Stimulated activated CD4-positive, alpha-beta T cell treated with anti-CD3 and anti-CD28 coated beads, Interleukin-2, amount 100 ng/mL, for 4 hours (primary cell): Measurements from ENCODE around the gene LRRC4B.

ENCODE experiments used
- DNase-seq: peaks from one replicate; pipeline ENCODE4 v3.0.0-alpha.2; 2020; ENCODE audit warnings: low read depth

LRRC4B gene

DNA sequence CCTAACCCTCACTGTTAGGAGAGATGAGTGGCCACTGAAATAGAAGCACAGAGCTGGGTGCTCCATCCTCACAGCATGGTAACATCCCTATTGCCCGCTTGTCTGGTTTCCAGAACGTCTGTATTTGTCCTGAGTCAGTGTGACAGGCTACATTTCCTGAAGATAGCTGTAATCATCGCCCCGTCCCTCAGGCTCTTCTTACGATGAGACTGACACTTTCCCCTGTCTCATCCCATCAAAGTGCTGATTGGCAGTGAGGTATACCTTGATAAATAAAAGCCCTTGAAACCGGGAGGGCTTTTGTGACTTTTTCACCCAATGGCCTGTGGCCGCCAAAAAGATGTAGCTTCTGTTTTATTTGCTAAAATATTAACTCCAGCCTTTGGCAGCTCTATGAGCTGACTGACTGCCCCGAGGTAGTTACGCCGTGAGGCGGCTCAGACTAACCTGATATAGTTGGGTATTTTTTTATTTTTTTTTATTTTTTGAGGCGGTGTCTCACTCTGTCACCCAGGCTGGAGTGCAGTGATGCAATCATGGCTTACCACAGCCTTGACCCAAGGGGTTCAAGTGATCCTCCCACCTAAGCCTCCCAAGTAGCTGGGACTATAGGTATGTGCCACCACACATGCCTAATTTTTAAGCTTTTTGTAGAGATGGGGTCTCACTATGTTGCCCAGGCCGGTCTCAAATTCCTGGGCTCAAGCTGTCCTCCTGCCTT, 5.7 kb upstream of the LRRC4B start:
- DNase-seq: no peak

DNA sequence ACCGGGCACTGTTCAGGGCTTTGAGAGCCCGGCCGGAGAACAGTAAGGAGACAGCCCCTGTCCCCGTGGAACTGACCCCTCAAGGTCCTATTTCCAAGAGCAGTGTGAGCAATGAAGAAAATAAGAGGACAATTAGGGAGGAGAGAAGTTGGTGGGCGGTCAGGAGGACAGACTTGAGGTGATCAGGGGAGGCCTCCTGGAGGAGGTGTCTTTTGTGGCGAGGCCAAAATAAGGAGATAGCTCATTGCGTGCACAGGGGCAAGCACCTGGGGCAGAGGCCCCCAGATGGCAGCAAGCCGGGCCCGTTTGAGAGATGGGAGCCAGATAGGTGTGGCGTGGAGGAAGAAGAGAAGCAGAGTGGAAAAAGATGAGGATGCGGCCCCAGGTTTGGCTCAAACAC, 2.8 kb upstream of the LRRC4B start:
- no peak for DNase-seq

DNA sequence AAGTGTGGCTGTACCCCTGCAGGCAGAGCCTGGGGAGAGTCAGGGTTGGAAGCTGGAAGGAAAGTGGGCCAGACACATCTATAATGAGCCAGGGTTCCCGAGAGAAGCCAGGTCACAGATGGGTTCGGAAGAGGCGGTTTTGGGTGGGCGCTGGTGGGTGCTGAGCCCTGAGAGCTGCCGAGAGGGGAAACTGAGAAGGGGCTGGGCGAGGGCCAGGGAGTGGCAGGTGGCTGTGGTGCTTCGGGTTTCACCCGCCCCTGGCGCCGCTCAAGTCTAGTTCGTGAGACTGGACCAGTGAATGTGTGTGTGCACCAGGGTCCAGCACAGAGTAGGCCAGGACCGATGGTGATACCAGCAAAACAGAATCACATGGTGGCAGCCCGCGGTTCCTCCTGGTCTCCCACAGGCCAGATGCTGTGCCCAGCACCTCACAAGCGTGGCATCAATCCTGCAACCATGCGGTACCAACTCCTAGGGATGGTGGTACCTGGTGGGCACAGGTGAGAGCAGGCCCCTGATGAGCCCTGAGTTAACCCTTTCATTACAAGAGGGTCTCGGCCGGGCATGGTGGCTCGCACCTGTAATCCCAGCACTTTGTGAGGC, 1.8 kb upstream of the LRRC4B start:
- DNase-seq: no peak

DNA sequence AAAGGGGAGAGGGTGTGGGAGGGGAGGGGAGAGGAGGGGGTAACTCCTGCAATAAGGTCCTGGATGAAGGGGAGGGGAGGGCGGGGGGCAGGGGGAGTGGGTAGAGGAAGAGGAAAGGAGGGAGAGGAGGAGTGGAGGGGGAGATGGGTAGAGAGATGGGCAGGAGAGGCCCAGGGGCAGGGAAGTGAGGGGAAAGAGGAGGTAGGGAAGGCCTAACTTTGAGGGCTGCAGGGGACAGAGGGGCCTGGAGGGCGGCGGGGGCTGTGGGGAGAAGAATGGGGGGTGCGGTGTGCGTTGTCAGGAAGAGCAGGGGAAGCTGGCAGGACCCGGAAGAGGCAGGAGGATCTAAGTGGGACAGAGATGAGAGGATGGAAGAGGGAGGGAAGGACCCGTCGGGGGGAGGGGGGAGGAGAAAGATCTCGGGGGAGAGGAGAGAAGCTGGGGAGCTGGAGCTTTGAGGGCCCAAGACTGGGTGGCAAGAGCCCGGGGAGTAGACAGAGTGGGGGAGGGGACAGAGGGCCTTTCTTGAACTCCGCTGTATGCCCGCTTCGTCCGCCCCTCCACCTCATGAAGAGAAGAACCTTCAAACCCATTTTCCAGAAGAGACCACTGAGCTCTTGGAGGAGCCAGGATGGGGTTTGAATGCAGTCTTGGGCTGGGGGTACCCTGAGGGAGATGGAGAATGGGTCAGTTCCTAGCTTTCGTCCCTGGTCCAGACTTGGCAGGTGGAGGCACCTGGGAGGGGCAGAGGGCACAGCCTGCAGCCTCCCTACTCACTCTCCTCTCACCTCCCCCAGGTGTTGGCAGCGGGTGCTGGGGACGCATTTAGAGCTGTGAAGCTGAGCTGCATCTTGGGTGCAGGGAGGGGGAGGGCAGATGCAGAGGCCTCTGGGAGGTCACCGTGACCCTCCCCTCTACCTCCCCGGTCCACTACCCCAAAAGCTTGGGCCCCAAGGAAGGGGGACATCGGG, 778 bp upstream of the LRRC4B start:
- no peak for DNase-seq

DNA sequence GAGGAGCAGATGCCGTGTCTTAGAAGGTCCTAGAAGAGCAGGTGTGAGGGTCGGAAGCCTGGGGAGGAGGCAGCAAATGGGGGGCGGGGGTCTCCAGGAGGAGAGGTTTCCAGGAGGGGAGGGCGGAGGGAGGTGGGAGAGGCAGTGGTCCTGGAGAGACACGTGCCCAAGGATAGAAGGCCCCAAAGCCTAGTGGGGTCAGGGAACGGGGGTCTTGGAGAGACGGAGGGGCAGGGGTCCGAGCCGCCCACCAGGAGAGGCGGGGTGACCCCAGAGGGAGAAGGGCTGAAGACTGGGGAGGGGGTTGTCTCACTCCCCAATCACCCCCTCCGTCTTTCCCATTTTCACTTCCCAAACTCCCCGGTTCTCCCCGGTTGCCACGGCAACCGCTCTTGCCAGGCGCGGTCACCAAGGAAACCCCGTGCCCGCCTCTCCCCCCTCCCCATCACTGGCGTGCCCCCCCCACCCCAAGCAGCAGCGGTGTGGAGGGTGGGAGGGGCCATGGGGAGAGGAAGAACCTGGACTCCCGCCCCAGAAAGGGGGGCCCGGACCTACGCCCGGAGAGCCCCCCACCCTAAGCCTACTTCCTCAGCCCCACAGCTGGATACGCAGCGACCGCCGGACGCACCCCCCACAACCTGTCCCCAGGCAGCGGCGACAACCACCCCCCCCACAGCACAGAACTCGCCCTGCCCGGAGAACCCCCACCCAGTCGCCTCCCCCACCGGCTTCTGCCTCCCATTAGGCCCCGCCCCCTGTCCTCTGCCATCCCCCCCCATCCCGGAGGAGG, 988 bp downstream of the LRRC4B start:
- DNase-seq: no peak

DNA sequence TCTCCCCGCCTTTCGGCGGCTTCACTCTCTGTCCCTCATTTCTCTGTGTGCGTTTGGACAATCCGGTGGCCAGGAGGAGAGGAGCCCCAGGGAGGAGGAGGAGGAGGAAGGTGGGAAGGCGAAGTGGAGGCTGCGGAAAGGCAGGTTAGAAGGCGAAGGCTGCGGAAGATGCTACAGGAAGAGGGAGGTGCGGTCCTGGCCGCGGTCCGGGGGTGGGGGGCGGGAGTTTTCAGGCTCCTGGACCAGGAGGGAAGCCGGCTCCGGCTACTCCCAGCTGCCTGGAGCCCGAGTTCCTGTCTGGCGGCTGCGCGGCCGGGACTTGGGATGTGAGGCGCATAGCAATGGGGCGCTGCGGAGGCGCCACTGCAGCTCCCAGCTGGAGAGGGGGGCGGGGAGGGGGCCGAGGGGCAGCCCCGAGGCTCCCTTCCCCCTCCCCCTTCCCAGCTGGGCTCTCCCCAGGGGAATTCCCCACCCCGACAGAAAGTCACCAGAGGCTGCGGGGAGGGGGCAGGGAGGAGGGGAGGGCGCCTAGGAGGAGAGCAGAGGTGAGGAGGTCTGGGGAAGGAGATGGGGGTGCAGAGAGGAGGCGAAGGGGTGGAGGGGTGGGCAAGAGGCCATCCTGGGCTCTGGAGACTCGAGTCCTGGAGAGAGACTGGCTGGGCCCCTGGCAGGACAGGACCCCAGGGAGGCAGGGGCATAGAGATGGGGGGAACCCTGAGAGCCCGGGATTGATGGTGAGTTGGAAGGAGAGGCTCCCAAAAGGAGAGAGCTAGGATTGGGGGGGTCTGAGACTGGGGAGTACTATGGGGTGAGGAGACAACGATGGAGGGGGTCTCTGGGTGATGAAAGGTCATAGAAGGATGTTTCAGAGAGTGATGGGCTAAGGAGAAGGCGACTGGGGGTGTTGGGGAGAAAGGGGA, 2.0 kb downstream of the LRRC4B start:
- peak; percentile 45 for DNase-seq

DNA sequence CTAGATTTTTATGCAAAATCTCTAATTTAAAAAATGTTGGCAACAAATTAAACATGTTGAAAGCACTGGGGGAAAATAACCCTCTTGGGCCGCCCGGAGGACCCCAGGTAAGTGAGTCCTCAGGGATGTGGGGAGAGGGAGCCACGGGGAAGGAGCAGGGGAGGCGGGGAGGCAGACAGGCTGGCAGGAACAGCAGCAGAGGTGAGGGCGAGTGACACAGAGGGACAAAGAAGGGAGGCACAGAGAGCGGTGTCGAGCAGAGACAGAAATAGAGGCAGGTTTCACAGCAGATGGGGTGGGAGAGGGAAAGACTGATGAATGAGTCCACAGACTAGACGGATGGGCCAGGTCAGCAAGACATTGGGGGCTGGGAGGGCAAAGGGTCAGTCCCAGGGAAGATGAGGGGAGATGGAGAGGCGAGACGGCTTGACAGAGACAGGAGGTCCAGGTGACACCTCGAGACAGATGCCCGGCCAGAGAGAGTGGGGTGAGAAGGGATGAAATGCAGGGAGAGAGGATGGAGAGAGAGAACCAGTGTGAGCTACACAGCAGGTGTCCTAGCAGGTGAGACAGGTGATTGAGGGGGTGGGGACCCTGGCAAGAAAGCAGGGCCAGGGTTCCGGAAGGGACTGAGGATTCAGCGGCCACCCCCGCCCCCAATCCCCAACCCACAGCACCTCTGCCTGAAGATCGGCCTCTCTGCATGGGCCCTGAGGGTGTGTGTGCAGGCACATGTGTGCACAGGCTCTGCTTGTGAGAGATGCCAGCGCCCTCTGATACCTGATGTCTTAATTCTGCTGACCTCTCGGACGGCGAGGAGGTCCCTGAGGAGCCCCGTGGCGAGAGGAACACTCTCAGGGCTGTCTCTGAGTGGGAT, 3.8 kb downstream of the LRRC4B start:
- DNase-seq: no peak

DNA sequence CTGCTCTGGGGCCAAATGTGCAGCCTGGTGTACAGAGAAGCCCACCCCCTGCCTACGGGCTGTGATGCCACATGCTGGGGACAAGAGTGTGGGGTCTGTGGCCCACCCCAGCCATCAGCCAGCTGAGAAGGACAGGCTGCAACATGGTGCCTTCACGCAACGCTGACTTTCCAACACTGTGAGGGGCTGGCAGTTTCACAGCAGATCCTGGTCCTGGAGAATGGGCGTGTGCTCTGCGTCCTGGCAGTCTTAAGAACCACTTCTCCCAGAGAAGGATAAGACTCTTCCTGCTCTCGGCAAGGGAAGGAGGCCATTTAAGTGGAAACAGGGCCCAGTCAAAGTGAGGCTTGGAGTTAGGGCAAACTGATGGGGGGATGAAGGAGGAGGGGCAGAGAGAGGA, 4.6 kb downstream of the LRRC4B start:
- DNase-seq: no peak

DNA sequence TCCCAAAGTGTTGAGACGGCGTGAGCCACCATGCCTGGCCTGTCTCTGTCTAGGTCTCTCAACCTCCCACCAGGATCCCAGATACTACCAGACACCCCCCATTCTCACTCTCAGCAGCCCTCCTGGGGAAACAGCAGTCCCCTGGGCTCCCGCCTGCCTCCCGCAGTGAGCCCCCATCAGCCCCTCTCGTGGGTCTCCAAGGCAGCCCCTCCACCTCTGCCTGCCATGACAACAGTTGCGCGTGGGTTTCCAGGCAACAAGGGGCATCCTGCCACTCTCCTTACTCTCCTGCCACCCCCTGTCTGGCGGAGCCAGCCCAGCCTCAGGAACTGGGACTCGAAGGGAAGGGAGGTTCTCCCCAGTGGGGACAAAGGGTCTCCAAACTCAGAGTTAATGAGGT, 5.2 kb downstream of the LRRC4B start:
- no peak for DNase-seq

DNA sequence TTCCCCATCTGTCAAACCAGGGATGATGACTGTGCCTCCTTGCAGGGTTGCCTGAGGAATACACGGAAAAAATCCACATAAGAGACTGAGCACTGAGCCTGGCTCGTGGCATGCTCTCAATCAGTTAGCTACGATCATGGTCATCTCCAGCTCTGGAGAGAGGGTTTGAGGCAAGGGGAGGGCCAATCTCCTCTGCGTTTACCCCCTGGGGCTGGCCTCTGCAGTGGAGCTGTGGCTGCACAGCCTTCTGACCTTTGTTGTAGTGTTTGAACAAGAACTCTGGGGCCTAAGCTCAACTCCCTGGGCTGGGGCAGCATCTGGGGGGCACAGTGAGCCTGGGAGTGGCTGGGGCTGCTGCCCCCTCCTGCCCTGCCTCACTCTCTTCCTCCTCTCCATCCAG, 5.9 kb downstream of the LRRC4B start:
- DNase-seq: no peak

DNA sequence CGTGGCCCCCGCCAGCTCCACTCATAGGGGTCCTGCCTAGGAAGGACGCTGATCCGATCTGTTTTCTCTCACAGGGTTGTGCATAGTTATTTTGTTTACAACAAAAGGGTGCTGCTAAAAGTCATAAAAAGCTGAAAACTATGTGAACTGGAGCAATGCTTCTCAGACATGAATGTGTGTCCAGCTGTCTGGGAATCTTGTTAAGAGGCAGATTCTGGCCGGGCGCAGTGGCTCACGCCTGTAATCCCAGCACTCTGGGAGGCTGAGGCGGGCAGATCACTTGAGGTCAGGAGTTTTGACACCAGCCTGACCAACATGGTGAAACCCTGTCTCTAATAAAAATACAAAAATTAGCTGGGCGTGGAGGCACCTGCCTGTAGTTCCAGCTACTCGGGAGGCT, 8.6 kb downstream of the LRRC4B start:
- no peak for DNase-seq

DNA sequence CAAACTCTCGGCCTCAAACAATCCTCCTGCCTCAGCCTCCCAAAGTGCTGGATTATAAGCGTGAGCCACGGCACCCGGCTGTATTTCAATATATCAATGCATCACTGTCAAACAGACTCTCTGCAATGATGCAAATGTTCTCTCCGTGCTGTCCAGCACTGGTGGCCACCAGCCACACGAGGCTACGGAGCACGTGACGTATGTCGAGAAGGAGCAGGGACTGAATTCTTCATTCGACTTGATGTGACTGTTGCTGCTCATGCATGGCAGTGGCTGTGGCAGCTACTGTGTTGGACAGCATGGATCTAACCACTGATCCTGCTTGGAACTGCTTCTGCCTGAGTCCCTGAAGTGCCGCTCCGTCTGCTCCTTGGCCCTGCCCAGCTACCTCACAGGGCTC, 9.8 kb downstream of the LRRC4B start:
- no peak for DNase-seq

DNA sequence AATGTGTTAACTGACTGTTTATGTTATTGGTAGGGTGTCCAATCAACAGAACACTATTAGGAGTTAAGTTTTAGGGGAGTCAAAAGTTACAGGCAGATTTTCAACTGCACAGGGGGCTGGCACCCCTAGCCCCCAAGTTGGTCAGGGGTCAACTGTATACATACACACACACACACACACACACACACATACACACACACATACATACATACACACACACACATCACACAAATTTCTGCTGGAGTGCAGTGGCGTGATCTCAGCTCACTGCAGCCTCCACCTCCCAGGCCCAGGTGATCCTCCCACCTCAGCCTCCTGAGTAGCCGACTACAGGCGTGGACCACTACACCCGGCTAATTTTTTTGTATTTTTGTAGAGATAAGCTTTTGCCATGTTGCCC, 10.2 kb downstream of the LRRC4B start:
- DNase-seq: no peak

DNA sequence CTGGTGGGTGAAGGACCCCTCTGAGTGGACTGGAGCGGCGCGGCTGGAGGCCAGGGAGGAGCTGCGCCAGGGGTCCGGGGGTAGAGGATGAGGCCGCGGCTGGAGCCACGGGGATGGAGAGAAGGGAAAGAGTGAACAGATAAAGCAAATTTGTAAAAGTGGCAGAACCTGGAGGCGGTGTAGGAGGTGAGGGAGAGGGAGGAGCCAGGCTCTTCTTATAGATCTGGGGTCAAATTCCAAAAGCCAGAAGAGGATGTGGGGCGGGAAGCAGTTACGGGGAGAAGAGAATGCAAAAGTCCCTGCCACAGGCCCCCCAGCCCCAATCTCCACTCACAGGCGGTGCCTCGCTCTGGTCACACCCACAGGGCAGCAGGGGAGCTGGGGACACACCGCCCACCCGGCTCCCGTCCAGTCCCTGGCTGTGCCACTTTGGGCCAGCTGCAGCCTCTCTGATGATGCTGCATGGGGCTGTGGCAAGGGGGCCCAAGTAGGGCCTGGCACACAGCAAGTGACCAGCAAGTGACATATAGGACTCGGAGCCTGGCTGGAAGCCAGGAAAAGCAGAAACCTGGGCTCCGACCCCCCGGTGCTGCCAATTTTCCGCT, 11.1 kb downstream of the LRRC4B start:
- no peak for DNase-seq

DNA sequence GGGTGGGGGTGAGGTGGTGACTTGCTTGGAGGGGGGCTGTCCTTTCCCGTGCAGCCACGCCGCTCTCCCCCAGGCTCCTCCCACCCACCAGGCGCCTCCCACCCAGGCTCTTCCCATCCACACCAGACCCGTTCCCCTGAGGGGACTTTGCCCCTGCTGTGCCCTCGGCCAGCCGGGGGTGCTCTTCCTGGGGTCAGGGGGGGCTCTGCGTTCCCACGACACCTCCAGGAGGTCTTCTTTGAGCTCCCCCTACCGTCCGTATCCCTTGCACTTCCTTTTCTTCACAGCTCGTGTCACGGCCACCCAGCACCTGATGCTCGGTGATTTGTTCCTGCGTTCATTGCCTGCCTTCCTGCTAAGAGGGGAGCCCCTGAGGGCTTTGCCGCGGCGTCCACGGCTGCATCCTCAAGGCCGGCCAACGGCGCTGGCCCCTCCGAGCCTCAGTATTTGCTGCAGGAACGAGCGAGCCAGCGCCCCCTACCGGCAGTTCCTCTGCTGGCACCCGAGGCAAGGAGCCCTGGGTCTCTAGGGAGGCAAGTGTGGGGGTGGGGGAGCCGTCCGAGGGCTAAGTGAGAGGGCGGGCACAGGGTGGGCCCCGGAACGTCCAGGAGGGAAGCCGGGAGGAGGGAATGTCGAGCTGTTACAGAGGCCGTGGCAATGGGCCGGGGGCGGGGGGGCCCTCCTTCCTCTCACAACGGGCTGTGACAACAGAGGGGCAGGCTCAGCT, 11.8 kb downstream of the LRRC4B start:
- DNase-seq: peak; percentile 61

DNA sequence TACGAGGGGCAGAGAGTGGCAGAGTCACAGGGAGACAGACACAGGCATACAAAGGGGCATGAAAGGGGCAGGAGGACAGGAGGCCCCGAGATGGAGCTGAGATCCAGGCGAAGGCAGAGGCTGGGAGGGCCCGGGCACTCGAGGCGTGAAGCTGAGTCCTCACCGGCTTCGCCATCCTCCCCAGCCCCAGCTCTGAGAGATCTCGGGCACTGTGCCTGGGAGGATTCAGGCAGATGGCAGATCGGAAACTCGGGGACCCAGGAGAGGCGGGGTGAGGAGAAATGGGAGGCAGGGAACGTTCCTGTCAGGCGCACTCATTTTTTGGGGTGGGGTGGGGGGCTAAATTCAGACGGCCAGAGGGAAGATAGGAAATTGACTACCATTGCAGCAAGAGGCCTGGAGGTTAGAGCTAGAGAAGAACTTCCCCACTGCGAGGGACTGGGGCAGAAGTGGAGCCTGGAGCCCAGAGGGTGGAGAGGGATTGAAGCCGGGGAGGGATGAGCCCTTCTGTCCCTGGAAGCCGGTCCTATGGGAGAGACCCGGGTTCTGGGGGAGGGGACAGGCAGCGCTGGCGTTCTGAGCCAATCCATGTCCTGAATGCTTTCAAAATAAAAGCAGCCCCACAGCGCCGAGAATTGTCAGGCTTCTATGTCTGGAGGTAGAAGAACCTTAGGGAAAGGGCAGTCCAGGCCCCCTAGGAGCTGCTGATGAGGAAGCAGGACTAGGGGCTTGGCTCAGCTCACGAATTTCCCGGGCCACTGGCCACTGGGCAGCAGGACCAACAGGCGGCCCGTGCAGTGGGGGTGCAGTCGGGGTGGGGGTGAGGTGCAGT, 12.6 kb downstream of the LRRC4B start:
- DNase-seq: no peak

DNA sequence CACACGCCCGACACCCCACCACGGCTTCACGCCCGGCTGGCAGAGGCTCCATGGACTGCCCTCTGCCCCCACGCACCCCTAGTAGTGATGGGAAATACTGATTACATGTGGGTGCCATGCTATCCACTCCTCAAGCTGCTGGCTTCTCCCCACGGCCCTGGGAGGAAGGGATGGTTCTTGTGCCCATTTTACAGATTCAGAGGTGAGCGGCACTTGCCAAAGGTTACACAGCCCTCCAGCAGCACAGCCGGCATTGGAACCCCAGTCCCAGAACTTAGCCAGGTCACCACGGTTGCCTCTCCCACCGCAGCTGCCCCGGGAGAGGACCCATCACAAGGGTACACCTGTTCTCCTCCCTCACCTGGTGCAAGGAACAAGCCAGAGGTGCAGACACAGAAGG, 13.2 kb downstream of the LRRC4B start:
- no peak for DNase-seq

DNA sequence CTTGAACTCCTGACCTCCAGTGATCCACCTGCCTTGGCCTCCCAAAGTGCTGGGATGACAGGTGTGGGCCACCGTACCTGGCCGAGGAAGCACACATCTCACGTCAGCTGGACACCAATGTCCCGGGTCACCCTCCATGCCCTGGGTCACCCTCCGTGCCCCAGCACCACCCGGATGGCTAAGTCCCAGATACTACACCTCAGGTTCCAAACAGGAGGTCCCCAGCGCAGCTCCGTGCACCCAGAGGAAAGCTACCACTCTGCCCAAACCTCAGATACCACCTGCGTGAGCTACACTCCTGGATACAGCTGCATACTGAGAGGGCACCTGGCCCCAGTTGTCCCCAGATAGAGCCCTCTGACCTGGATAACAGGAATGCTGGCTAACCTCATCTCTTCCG, 14.0 kb downstream of the LRRC4B start:
- no peak for DNase-seq
